Brain microvascular endothelial cell (primary cell): ENCODE results near the gene FLCN.

Experiments used
- DNase-seq: peaks from one replicate; pipeline ENCODE4 v3.0.0-alpha.2; 2020
- H3K27ac ChIP-seq: fragments of 250-450 bp; sonication (Bioruptor Pico); 2 replicates; pipeline ENCODE4 v1.5.1; 2020; ENCODE audit warnings: mild to moderate bottlenecking, moderate library complexity
- H3K27me3 ChIP-seq: fragments of 250-450 bp; sonication (Bioruptor Pico); replicated peaks from 2 replicates; pipeline ENCODE4 v1.5.1; 2020; ENCODE audit warnings: mild to moderate bottlenecking
- H3K36me3 ChIP-seq: fragments of 250-450 bp; sonication (Bioruptor Pico); replicated peaks from 2 replicates; pipeline ENCODE4 v1.5.1; 2020; ENCODE audit warnings: mild to moderate bottlenecking
- H3K4me3 ChIP-seq: 2 replicates; pipeline ENCODE4 v1.5.1; 2011; ENCODE audit warnings: low read depth, mild to moderate bottlenecking, control low read depth, low read length, moderate library complexity
- CTCF ChIP-seq: IDR thresholded peaks from 2 replicates; pipeline ENCODE4 v1.5.1; 2011; ENCODE audit warnings: low read depth, mild to moderate bottlenecking, moderate library complexity, low read length, control low read depth, inconsistent platforms; ENCODE audit errors: missing control alignments
- in situ Hi-C: cut with HindIII; loops from 2 replicates; pipeline ENCODE4 v1.10.0; 2017; ENCODE audit warnings: low sequenced_read_pairs, low pct_ligation_motif_present

FLCN gene

DNA sequence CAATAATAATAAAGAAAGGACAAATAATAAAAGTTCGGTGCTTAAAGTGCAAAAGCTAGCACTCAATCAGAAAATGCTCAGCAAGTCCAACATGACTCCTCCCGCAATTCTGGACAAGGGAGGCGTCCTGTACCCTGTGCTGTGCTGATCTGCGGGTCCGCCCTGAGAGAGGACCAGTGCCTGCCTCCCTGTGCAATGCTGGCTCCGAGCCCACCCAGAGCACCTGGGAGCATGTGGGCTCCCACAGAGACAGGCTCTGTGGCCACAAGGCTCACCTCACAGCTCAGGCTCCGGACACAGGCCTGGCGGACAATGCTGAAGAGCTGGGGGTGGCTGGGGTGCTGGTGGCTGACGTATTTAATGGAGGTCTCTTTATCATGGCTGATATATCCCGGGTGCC, 11.1 kb downstream of the FLCN start:
- no peak for TF ChIP-seq CTCF
- Histone ChIP-seq H3K27ac (no peak overlapping the region), H3K4me3 (no peak overlapping the region), H3K36me3 (peaks cover 93% of the 10 kb centered on the region), H3K27me3 (no peaks in the 10 kb centered on the region)
- no peak for DNase-seq
- in situ Hi-C loops: no loop called here

- H3K36me3 ChIP-seq: peaks cover 87% of the 10 kb centered on the region
- in situ Hi-C loops: no loop called here
- no peak overlapping the region for H3K4me3 ChIP-seq
- TF ChIP-seq CTCF: no peak
- H3K27me3 ChIP-seq: no peaks in the 10 kb centered on the region
- no peak for DNase-seq
- no peak overlapping the region for H3K27ac ChIP-seq
Measured at GRCh38 chr17:17224137-17224536, 12.8 kb downstream of the FLCN start.

- Histone ChIP-seq H3K36me3 (peaks cover 85% of the 10 kb centered on the region), H3K27ac (no peak overlapping the region), H3K4me3 (no peak overlapping the region), H3K27me3 (no peaks in the 10 kb centered on the region)
- in situ Hi-C loops: no loop called here
- no peak for TF ChIP-seq CTCF
- no peak for DNase-seq
Measured at GRCh38 chr17:17223736-17224135, 13.2 kb downstream of the FLCN start.

DNA sequence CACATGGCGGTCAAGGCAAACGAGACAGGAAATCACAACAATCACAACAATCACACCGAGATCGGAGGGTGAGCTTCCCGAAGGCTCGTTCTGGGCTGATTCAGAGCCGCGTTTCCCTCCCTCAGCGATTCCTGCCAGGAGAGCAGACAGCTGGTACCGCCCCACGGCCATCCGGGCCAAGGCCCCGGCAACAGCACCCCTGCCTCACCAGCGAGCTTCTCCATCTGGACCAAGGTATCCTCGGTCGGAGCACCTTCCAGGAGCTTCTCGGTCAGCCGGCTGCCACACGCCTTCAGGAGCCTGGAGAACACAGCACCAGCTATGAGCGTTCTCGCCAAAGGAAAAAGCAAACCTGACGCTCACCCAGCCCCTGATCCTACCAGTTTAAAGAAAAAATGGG, 15.6 kb downstream of the FLCN start:
- in situ Hi-C loops: no loop called here
- Histone ChIP-seq H3K27me3 (no peaks in the 10 kb centered on the region), H3K36me3 (peaks cover 86% of the 10 kb centered on the region), H3K4me3 (no peak overlapping the region), H3K27ac (no peak overlapping the region)
- no peak for DNase-seq
- TF ChIP-seq CTCF: no peak

GRCh38 chr17:17220529-17220928, 16.4 kb downstream of the FLCN start:
- peaks cover 85% of the 10 kb centered on the region for H3K36me3 ChIP-seq
- in situ Hi-C loops: no loop called here
- H3K4me3 ChIP-seq: no peak overlapping the region
- no peak for TF ChIP-seq CTCF
- no peaks in the 10 kb centered on the region for H3K27me3 ChIP-seq
- no peak for DNase-seq
- H3K27ac ChIP-seq: no peak overlapping the region

DNA sequence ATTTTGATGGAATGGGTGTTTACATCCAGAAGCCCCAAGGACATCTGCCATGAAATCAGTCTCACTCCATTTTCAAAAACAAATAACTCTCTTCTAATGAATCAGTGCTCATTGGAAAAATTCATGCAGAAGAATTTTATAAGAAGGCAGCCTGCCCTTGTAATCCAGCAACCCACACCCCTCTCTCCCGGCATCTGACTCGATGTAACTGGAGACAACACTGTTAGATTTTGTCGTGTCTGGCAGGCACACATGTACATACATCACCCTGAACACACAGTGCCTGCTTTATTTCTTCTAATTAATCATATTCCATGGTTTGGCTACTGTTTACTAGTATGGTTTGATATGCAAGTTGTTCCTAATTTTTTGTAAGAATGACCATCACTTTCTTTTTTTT, 19.0 kb downstream of the FLCN start:
- no peak overlapping the region for H3K4me3 ChIP-seq
- no peak for DNase-seq
- H3K27me3 ChIP-seq: no peaks in the 10 kb centered on the region
- in situ Hi-C loops: no loop called here
- peaks cover 82% of the 10 kb centered on the region for H3K36me3 ChIP-seq
- no peak for TF ChIP-seq CTCF
- no peak overlapping the region for H3K27ac ChIP-seq
